ENCODE measurements around the gene RAD9A.

The RAD9A gene

GRCh38 chr11:67396259-67396581, 4.4 kb downstream of the RAD9A start:
- H3K4me3 ChIP-seq (ENCODE audit: control insufficient read depth, low read depth, low read length): no peak overlapping the region
- TF ChIP-seq CTCF (IDR thresholded peaks at IDR 0.05; ENCODE audit: control insufficient read depth, insufficient read depth, low read depth, low read length, missing control alignments): no peak
- DNase-seq (ENCODE audit: low read depth): no peak

- H3K4me3 ChIP-seq (ENCODE audit: control insufficient read depth, low read depth, low read length): no peak overlapping the region
- no peak for DNase-seq (ENCODE audit: low read depth)
- TF ChIP-seq CTCF (IDR thresholded peaks at IDR 0.05; ENCODE audit: control insufficient read depth, insufficient read depth, low read depth, low read length, missing control alignments): no peak
These were observed 5.0 kb downstream of the RAD9A start for GRCh38 chr11:67396587-67397389.

- no peak for TF ChIP-seq CTCF (IDR thresholded peaks at IDR 0.05; ENCODE audit: control insufficient read depth, insufficient read depth, low read depth, low read length, missing control alignments)
- no peak overlapping the region for H3K4me3 ChIP-seq (ENCODE audit: control insufficient read depth, low read depth, low read length)
- no peak for DNase-seq (ENCODE audit: low read depth)
These were observed 5.8 kb downstream of the RAD9A start for GRCh38 chr11:67397536-67397935.

- DNase-seq (ENCODE audit: low read depth): no peak
- H3K4me3 ChIP-seq (ENCODE audit: control insufficient read depth, low read depth, low read length): no peak overlapping the region
- TF ChIP-seq CTCF (IDR thresholded peaks at IDR 0.05; ENCODE audit: control insufficient read depth, insufficient read depth, low read depth, low read length, missing control alignments): no peak
These were observed 6.3 kb downstream of the RAD9A start for GRCh38 chr11:67397986-67398660.

GRCh38 chr11:67398661-67399563, 7.1 kb downstream of the RAD9A start:
- H3K4me3 ChIP-seq (ENCODE audit: control insufficient read depth, low read depth, low read length): no peak overlapping the region
- DNase-seq (ENCODE audit: low read depth): no peak
- TF ChIP-seq CTCF (IDR thresholded peaks at IDR 0.05; ENCODE audit: control insufficient read depth, insufficient read depth, low read depth, low read length, missing control alignments): no peak

- peak overlapping the region; percentile 93 for H3K4me3 ChIP-seq (ENCODE audit: control insufficient read depth, low read depth, low read length)
- TF ChIP-seq CTCF (IDR thresholded peaks at IDR 0.05; ENCODE audit: control insufficient read depth, insufficient read depth, low read depth, low read length, missing control alignments): no peak
- DNase-seq (ENCODE audit: low read depth): no peak
These were observed 8.6 kb downstream of the RAD9A start for GRCh38 chr11:67400251-67400941.
